Colon (tissue), 2 donors: Measurements from ENCODE around the gene MAST2.

Source experiments
- FAIRE-seq: peaks from 2 replicates; lab custom pipeline; 2012; peaks lifted over from hg19 to GRCh38; lab: Jason Lieb, UNC
- donor health status: control.
- donor health status: control.

The MAST2 gene

DNA sequence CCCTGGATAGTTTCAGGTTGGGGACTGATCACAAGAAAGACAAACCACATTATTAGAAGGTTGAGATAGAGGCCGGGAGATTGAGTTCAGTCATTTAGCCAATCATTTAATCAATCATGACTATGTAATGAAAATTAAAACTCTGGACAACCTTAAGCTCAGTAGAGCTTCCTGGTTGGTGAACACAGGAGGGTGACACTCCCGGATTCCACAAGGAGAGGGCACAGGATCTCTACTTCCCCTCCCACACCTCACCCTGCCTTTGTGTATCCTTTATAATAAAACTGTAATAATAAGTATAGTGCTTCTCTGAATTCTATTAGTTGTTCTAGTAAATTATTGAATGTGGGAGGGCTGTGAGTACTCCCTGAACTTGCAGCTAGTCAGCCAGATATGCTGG is 178.9 kb downstream of the MAST2 start:
- no peak for FAIRE-seq

DNA sequence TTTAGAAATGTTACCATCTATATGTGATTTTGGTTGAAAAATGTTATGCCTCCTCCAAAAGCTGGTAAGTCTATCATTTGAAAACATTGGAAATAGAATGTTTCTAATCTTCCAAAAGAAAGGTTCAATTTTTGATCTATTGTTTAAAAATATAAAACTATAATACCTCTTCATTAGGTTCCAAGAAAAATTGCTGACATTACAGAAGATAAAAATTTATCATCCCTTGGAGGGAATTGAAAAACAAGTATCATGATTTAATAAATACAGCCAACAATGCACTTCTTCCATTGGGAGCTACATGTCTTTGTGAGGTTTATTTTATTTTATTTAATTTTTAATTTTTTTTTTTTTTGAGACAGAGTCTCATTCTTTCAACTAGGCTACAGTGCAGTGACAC is 180.6 kb downstream of the MAST2 start:
- no peak for FAIRE-seq

DNA sequence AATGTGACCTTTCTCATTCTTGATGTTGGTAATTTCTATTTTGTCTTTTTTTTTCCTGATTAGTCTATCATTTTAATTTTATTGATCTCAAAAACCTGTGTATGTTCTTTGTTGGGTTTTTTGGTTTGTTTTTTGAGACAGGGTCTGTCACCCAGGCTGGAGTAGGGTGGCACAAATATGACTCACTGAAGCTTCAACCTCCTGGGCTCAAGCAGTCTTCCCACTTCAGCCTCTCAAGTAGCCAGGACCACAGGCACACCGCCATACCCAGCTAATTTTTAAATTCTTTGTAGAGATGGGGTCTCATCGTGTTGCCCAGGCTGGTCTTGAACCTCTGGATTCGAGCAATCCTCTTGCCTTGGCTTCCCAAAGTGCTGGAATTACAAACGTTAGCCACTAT is 183.8 kb downstream of the MAST2 start:
- no peak for FAIRE-seq

DNA sequence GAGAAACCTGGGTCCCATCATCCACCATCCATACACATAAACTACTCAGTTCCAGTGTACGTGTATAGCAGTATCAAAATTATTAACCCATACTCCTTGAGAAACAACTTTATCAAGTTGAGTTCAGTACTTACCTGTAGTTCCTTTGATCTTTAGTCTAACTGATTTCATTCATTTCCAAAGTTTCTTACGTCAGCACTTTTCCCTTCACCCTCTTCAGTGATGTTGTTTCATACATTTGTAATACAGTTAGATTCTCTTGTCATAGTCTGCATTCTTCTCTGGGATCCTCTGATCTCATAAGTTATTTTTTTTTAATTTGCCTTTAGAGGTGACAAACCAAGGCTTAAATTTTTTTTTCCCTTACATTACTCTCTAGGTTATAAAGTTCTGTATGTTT is 185.8 kb downstream of the MAST2 start:
- no peak for FAIRE-seq

DNA sequence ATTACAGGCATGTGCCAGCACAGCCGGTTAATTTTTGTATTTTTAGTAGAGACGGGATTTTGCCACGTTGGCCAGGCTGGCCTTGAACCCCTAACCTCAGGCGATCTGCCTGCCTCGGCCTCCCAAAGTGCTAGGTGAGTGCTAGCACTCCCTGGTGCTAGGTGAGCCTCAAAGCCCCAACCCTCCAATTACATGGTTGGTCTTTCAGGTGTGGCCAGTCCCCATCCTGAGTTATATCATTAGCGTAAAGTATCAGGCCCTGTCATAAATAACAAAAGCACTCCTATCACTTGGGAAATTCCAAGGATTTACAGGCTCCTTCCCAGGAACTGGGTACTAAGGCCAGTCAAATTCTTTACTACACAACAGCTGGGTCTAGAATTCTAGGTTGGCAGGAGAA is 191.0 kb downstream of the MAST2 start:
- FAIRE-seq, result no peak

DNA sequence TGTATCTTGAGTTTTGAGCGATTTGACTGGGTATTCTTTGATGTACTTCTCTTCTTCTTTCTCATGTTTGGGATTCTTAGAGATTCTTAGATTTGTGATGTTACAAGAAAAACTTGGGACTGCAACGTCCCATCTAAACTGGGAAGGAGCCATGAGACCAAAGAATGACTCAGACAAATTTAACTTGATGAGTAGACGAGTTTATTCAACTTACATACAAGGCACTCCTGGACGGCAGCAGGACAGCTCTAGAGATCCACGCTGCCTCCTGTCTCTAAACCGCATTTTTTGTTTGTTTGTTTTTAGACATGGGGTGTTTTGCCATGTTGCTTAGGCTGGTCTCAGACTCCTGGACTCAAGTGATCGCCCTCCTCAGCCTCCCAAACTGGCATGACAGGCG is 191.9 kb downstream of the MAST2 start:
- FAIRE-seq, result no peak

DNA sequence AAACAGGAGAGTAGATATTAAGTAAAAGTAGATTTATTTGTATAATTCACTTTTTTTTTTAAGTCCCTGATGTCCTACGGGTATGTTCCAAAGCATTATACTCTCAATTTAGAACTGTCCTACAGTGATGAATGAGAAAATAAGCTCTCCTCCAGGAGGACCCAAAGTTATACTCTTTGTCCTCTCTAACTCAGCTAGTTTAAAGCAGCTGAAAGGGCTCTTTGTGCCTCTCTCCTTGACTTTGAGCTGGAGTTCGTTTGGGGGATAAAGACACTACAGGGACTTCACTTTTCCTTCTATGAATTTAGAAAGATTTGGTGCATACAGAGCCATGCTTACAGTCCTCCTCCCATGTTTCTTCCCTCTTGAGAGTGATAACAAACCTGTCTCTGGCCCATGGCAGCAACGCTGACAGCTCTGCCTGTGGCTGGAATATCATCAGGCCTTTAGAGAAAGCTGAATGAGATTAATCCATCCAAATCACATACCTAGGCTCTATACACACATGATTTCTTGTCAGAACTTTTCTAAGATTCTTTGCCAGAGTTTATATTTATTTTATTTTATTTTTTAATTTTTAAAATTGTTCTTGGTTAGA is 194.7 kb downstream of the MAST2 start:
- no peak for FAIRE-seq

DNA sequence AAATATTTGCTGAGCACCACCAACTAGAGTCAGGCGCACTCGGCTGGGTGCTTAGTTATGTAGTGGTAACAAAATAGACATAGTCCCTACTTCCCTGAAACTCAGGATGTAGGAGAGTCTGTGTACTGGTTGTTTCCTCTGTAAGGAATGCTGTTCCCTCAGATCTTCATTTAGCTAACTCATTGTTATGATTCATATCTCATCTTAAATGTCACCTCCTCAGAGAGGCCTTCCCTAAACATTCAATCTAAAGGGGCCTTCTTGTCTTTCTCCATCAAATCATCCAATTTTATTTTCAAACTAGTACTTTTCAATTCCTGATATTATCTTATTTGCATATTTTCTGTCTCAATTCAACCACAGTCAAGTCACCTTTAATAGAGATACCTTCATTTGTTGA is 196.1 kb downstream of the MAST2 start:
- no peak for FAIRE-seq

DNA sequence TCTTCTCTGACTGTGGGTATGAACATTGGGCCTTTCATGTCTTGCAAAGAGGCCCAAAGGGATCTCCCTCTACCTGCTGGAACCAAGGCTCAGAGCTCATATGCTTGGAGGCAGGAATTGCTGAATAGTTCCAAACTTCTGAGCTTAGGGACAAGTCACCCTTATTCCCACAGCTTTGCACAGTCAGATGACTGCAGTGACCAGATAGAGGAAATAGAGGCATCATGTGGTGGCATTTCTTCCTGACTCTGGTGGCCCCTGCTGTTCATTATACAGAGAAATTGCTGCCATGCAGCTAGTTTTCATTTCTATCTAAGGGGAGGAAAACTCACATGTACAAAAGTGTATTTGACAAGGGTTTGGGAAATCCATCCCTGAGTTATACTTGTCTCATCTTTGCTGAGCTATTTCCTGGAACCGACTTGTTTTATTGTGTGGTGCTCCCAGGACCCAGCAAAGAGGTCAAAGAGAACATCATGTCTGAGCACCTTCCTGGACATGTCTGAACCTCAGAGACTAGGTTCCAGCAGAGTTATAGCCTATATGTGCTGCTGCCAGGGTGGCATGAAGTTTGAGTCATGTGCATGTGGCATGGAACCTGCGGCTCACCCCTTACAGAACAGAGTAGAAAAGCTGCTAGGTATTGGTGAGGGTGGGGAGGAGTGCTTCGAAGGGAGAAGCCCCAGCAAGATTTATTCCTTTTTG is 197.8 kb downstream of the MAST2 start:
- FAIRE-seq, result no peak

DNA sequence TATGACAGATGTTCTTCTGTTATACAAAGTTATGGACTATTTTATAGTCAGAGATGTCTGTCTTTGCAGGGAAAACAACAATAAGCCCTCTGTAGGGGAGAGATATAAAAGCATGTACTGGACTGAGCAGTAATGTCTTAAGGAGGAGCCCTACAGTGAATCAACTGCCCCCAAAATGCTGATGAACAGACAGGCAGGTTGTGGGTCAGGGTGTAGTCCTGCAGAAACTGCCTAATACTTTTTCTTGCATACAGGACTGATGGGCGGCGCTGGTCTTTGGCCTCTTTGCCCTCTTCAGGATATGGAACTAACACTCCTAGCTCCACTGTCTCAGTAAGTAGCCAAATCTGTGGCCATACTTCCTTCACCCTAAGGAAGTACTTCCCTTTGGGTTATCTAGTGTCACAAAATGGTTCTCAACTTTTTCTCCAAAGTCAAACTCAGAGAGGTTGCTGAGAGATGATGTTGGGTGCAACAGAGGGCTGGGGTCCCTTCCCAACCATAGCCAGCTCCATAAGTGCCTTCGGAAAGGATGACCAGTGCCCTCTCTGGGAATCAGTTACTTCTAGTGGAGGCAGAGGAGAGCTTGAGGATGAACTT is 199.2 kb downstream of the MAST2 start:
- no peak for FAIRE-seq

DNA sequence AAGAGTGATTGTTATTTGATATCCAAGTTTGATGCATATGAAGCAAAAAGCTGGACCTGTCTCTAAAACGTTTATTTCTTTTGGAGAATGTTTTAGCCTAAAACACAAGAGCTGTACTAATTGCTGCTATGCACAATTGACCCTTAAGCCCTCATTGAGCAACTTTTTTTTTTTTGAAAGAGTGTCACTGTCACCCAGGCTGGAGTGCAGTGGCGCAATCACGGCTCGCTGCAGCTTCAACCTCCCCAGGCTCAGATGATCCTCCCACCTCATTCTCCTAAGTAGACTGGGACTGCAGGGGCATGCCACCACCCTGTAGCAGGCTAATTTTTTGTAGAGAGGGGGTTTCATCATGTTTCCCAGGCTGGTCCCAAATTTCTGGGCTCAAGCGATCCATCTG is 199.9 kb downstream of the MAST2 start:
- no peak for FAIRE-seq

DNA sequence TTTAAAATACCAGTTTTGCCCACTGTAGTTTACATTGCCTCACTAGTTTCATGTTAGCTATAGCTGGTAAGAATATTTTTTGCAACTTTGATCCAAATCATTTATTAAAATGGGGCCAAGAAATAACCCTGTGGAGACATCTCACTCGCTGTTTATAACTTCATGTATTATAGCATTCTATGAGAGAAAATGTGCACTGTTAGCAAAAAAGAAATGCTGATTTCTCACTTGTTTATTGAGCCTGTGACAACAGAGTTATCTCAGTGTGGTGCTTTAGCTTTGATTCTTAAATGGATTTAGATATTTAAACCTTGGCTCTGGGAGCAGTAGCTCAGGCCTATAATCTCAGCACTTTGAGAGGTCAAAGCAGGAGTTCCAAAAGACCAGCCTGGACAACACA is 201.1 kb downstream of the MAST2 start:
- FAIRE-seq, result no peak

DNA sequence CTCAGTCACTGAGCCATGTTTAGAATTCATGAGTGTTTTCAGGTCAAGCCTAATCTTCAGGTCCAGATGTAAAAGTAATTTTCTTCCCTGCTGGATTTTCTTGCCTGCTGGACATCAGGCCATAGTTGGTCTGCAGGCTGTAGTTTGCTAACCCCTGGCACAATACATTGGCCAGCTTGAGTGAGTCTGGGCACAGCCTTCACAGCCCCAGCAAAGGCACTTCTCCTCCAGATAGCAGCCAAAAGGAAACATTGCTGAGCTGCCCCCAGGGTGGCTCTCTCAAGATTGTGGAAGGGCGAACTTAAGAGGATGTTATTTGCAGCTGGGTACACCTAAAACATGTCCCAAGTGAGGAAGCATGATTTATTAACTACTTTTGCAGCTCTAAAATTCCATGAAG is 202.2 kb downstream of the MAST2 start:
- no peak for FAIRE-seq

DNA sequence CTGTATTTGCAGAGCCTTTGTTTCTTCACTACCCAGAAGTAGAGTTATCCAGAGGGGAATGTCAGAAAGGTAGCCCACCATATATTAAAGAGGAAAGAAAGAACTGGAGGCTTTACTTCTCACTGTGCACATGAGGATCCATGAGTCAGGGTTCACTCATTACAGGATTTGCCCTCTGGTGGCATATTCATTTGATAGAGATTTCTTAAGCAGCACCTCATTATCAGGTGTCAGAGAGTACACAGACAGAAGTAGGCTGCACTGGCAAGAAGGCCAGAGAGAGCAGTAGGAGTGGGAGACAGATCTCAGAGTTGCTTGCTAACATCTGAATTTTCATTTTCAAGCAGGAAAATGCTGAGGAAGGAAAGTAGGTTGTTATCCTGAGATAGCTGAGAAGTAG is 205.2 kb downstream of the MAST2 start:
- FAIRE-seq, result no peak

DNA sequence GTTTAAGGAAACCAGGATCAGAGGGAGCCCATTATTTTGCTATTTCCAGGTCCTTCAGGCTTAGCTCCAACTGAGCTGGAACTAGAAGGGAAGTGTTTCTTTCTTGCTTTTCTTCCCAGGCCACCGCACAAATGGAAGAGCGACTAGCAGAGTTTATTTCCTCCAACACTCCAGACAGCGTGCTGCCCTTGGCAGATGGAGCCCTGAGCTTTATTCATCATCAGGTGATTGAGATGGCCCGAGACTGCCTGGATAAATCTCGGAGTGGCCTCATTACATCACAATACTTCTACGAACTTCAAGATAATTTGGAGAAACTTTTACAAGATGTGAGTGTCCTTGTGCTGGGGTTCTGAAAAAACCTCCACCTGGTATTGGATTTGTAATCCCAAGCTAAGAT is 207.2 kb downstream of the MAST2 start:
- no peak for FAIRE-seq

DNA sequence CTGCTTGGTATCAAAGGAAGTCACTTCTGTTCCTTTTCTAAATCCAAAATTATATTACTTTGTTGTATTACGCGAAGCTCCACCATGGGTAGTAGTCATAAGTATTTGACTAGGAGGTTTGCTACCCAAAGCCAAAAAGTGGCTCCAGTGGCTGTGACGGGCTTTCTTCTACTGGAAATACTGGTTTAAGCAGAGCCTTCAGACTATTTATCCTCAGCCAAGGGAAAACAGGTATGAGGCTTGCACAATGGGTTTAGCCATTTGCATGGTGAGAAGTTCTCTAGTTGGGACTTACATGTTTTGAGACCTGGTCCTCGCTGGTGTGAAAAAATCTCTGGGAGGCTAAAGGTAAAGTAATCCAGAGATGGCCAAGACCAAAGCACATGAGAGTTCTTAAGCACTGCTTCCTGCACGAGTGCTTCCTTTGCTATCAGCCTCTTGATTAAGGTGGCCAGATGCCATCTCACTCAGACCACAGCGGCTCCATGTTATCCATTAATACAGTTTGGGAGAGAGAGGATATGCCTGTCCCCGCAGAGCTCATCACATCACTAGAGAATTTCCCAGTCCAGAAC is 207.8 kb downstream of the MAST2 start:
- FAIRE-seq, result no peak

DNA sequence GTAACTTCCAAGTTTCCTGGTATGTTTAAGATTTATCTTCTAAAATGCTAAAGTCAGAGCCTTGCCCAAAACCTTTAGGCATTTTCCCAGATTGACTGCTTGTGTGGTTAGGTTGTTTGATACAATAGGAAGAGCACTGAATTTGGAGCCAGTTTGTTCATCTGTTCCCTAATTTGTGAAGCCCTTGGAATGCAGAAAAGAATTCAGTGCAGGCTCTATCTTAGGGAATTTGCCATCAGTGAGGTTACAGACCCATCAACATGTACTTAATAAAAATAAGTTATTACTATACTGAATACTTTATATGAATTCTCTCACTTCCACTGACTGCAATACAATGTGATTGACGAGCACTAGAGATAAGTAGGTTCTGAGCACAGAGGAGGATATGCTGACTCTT is 208.8 kb downstream of the MAST2 start:
- no peak for FAIRE-seq

DNA sequence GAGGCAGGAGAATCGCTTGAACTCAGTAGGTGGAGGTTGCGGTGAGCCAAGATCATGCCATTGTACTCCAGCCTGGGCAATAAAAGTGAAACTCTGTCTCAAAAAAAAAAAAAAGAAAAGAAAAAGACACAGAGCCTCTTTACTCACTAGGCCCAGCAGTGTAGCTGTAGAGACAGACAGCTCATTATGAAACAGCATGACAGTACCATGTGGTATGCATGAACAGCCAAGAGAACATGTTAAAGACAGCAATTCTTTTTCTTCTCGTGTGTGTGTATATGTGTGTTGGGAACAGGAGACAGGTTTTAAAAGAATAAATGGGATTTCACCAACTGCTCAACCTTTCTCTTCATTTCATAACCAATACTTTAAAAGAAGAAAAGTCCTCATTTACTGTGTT is 210.2 kb downstream of the MAST2 start:
- FAIRE-seq, result no peak

DNA sequence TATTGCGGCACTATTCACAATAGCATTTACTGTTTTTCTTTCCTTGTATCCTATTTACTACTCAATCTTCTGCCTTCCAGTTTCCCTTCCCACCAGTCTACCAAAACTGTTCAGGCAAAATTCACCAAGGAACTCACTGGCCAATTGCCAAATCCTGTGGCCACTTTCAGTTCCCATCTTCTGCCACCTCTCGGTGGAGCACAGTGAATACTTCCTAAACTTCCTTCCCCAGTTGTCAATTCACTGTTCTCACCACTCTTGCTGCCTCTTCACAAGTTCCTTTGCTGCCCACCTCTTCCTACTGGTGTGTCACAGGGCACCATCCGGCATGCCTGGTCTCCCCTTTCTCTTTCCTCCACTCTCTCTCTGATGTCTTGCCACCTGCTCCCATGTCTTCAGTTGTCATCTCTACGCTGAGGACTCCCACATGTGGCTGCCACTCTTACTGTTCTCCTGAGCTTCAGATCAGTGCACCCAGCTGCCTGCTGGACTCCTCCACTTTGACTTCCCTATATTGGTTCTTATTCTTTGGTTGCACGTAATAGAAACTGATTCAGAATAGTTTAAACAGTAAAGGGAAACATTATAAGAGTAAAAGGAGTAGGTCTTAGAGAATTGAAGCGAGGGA is 214.6 kb downstream of the MAST2 start:
- no peak for FAIRE-seq

DNA sequence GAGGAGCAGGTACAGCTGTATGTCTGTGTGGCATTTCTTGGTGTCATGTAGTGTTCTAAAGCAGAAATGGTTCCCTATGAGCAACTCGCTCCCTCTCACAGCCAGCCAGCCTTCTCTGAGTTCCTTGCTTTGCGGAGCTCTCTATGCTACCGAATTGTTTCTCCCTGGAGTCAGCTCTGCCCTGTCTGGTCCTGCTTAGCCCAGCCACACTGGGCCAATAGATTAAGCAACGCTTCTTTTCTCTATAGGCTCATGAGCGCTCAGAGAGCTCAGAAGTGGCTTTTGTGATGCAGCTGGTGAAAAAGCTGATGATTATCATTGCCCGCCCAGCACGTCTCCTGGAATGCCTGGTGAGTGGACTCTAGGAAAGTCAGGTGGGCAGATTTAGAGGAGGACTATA is 215.9 kb downstream of the MAST2 start:
- no peak for FAIRE-seq

DNA sequence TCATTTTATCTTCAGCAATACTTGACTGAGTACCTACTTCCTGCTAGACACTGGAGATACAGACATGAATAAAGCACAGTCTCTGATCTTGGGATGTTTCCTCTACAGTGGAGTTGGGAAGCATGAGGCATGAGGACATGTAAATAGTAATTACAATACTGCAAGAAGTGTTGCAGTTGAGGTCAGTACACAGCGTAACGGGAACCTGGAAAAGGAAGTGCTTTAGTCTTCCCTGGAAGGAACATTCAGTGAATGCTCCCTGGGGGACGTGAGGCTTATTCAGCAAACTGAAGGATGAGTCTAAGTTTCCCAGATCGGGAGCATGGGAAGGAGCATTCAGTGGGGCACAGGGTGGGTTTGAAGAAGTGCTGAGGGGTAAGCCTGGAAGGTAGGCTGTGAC is 216.6 kb downstream of the MAST2 start:
- FAIRE-seq, result no peak

DNA sequence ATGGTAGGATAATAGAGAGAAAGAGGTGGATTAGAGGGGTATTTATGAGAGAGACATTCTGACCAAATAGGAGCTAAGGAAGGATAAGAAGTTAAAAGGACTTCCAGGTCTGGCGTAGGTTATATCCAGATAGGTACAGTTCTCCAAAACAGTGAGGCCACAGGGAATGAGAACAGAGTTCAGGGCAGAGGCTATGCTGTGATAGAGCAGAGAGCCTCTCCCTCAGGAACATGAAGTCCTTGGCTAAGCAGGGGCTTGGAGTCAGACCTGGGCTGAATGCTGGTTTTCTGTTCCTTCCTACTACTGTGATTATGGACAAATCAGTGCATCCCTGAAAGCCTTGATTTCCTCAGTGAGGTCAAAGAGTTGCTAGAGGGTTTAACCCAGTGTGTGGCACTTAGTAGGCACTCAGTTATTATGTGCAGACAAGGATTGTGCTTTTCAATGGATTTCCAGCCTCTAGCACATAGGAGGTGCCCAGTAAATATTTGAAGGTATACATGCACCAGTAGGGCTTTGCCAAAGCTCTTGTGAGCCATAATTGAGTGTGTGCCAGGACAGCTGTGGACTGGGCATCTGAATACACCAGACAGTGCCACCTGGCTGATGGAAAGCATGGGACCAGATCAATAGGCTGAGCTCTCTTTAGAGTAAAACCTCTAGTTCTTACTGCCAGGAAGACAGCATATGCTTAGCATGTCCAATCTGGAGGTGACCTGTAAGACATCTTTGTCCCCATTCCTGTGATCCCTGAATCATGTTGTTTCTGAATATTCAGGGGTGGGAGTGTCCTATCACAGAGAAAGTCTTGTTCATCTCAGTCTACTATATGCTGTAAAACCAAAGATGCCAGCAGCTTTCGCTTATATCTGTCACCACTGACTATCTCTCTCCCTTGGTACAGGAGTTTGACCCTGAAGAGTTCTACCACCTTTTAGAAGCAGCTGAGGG is 217.9 kb downstream of the MAST2 start:
- FAIRE-seq, result no peak
